Fibroblast of lung (primary cell): Measurements from ENCODE around the gene SCGB1C2. TPM values are rescaled to one million over a fixed set of nuclear protein-coding genes. Genes with fewer than 3 reads are reported as not detected.

Experiments used
- DNase-seq, 2 donors: peaks; one replicate each; pipeline versions ENCODE4 v3.0.0 to v3.0.0-alpha.2; 2010; ENCODE audit warnings: low read depth in 2 of 2
- H2AFZ ChIP-seq: 2 replicates; pipeline ENCODE4 v1.5.1; 2012; ENCODE audit warnings: low read length, control low read depth, inconsistent platforms
- H3K27ac ChIP-seq: 2 replicates; pipeline ENCODE4 v1.5.1; 2011; ENCODE audit warnings: low read length, control low read depth; ENCODE audit not compliant: insufficient read depth
- H3K27me3 ChIP-seq: 2 replicates; pipeline ENCODE4 v1.5.1; 2011; ENCODE audit warnings: mild to moderate bottlenecking, low read length; ENCODE audit not compliant: control insufficient read depth, insufficient read depth
- H3K36me3 ChIP-seq: 2 replicates; pipeline ENCODE4 v1.5.1; 2011; ENCODE audit warnings: low read length; ENCODE audit not compliant: control insufficient read depth, insufficient read depth
- H3K4me1 ChIP-seq: 2 replicates; pipeline ENCODE4 v1.5.1; 2011; ENCODE audit warnings: low read length; ENCODE audit not compliant: control insufficient read depth, insufficient read depth; ENCODE audit errors: extremely low read depth
- H3K4me2 ChIP-seq: 2 replicates; pipeline ENCODE4 v1.5.1; 2011; ENCODE audit warnings: low read length, control low read depth; ENCODE audit not compliant: insufficient read depth; ENCODE audit errors: extremely low read depth
- H3K4me3 ChIP-seq, 4 experiments: fragments of 200-600 bp in 1 of 4; sonication (generic) in 1 of 4; replicated peaks in 1 of 4; 2 replicates each; pipeline ENCODE4 v1.5.1; 2011 to 2016; ENCODE audit warnings: low read length in 4 of 4, low read depth in 3 of 4, mild to moderate bottlenecking in 3 of 4, control low read depth in 2 of 4, inconsistent platforms in 1 of 4, mixed read lengths in 1 of 4; ENCODE audit not compliant: insufficient read depth in 1 of 4; ENCODE audit errors: control extremely low read depth in 1 of 4
- H3K79me2 ChIP-seq: 2 replicates; pipeline ENCODE4 v1.5.1; 2012; ENCODE audit warnings: mild to moderate bottlenecking, low read length, inconsistent platforms; ENCODE audit not compliant: control insufficient read depth, insufficient read depth
- H3K9ac ChIP-seq: 2 replicates; pipeline ENCODE4 v1.5.1; 2011; ENCODE audit warnings: mild to moderate bottlenecking, low read length, control low read depth; ENCODE audit not compliant: insufficient read depth
- H3K9me3 ChIP-seq: 2 replicates; pipeline ENCODE4 v1.5.1; 2012; ENCODE audit warnings: low read depth, low read length; ENCODE audit not compliant: control insufficient read depth, insufficient read depth
- H4K20me1 ChIP-seq: 2 replicates; pipeline ENCODE4 v1.5.1; 2011; ENCODE audit warnings: low read length; ENCODE audit not compliant: control insufficient read depth, insufficient read depth; ENCODE audit errors: extremely low read depth
- CTCF ChIP-seq, 2 donors: IDR thresholded peaks in 1 of 2; conservative IDR thresholded peaks in 1 of 2; 1 replicate in 1 of 2; 2 replicates in 1 of 2; pipeline ENCODE4 v1.5.1; 2011 to 2012; ENCODE audit warnings: low read length in 2 of 2, control low read depth in 1 of 2, inconsistent platforms in 1 of 2, low read depth in 1 of 2, mild to moderate bottlenecking in 1 of 2
- EZH2 ChIP-seq: IDR thresholded peaks from 2 replicates; pipeline ENCODE4 v1.5.1; 2012; ENCODE audit warnings: low read length, control low read depth, mild to moderate bottlenecking; ENCODE audit errors: missing control alignments
- polyA plus RNA-seq, 2 donors: library from polyadenylated mRNA; depleted of rRNA in 1 of 2; stranded (reverse) in 1 of 2; unstranded in 1 of 2; fragments of >200 nt; gene quantifications; 2 replicates each; pipeline ENCODE4 v1.2.1, GENCODE V29; 2011 to 2012; ENCODE audit warnings: missing spikeins in 1 of 2
- total RNA-seq: library from RNA; depleted of rRNA; stranded (reverse); fragments of >200 nt; gene quantifications from 2 replicates; pipeline ENCODE4 v1.2.1, GENCODE V29; 2014

The SCGB1C2 gene
- total and polyA plus RNA-seq, 2 donors (not counting 1 experiment from before 2014, with no cell fraction given), result not detected

DNA sequence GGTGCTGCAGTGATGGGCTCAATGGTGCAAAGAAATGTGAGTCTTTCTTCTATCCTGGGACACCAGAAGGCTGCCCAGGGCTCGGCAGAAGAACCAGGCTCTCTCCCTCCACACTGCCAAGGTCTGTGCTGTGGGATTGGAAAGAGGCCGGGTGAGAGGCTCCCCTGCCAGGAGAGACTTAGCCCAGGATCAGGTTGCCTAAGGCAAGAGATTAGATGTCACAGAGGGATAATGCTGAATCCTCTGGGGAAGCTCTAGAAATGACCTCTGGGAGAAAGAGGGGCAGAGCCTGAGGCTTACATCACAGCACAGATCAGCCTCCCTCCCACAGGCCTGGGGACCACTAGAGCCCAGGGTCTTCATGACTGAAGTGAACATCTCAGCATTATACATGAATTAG lies 49.8 kb downstream of the SCGB1C2 start:
- TF ChIP-seq CTCF (conservative IDR thresholded peaks at IDR 0.05 in 1 of 2, IDR thresholded peaks at IDR 0.05 in 1 of 2; ENCODE audit: low read depth in 1 of 2, low read length in 2 of 2), result no peak
- TF ChIP-seq EZH2, result no peak
- no peak overlapping the region for H3K4me2 ChIP-seq
- H3K36me3 ChIP-seq, result no peaks in the 10 kb centered on the region
- no peak overlapping the region for H2AFZ ChIP-seq
- no peaks in the 10 kb centered on the region for H3K9me3 ChIP-seq
- peaks cover 8% of the 10 kb centered on the region for H3K27me3 ChIP-seq
- H4K20me1 ChIP-seq, result no peaks in the 10 kb centered on the region
- H3K9ac ChIP-seq, result no peak overlapping the region
- no peak for DNase-seq
- no peaks in the 10 kb centered on the region for H3K4me1 ChIP-seq
- H3K27ac ChIP-seq, result no peak overlapping the region
- no peaks in the 10 kb centered on the region for H3K79me2 ChIP-seq
- no peak overlapping the region for H3K4me3 ChIP-seq

Other genes with a start within 250 kb of the SCGB1C2 start
- gene DOC2B, start 44.1 kb downstream of the SCGB1C2 start, total RNA-seq, result not detected in 2 replicates
- gene DOC2B, start 44.1 kb downstream of the SCGB1C2 start, polyA plus RNA-seq, result not detected in 2 replicates
- gene RPH3AL, start 215.2 kb downstream of the SCGB1C2 start, total RNA-seq, result 2.1 and 3.0 TPM in 2 replicates
- 0.49 and 0.56 TPM in 2 replicates for gene RPH3AL, start 215.2 kb downstream of the SCGB1C2 start, polyA plus RNA-seq